NCI-H2029 treated with DMSO at 0.1 percent for 48 hours (cell line): Measurements from ENCODE around the gene MPPE1.
"Not testable (repeated sequence)": the region's sequence is repeated elsewhere in the genome, so short reads cannot be mapped to it uniquely, and the experiment has no call there.

Experiments used
- DNase-seq: peaks from one replicate; lab custom pipeline; 2025; lab: John Stamatoyannopoulos, UW

Gene MPPE1

DNA sequence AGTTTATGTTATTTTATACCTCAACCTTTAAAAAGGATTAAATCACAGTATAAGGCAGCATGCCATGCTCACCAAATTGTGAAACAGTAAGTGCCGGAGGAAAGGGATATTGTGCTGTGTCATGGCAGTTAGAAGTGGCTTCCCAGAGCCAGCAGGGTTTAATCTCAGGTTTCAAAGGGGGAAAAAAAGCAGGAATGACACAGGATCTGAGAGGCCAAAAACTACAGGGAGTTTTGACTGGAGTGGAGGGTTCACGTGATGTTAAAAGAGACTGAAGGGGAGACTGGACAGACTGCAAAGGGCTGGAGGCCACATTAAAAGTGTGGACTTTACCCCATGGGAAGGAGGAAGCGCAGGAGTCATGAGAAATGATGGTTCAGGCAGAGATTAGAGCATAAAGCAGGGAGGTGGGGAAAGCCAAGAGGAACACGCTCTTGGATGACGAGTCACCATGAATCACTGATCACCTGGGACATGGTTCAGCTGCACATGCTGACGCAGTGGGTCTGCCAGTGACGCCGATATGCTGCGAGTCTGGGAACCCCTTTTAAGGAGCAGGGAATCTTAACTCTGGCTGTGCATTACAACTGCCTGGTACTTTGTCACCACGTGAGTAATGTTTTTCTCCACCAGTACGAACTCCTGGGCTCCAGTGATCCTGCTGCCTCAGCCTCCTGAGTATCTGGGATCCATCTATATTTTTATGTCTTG lies 50.8 kb downstream of the MPPE1 start:
- peak; percentile 27 for DNase-seq

DNA sequence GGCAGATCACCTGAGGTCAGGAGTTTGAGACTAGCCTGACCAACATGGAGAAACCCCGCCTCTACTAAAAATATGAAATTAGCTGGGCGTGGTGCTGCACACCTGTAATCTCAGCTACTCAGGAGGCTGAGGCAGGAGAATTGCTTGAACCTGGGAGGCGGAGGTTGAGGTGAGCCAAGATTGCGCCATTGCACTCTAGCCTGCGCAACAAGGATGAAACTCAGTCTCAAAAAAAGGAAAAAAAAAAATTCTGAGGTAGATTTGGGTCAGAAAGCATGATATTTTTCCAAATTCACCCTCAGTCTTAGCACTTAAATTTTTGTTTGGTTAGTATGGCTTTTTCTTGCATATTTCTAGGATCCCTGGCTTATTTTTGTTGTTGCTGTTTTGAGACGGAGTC lies 53.6 kb downstream of the MPPE1 start:
- DNase-seq, result not testable (repeated sequence)

DNA sequence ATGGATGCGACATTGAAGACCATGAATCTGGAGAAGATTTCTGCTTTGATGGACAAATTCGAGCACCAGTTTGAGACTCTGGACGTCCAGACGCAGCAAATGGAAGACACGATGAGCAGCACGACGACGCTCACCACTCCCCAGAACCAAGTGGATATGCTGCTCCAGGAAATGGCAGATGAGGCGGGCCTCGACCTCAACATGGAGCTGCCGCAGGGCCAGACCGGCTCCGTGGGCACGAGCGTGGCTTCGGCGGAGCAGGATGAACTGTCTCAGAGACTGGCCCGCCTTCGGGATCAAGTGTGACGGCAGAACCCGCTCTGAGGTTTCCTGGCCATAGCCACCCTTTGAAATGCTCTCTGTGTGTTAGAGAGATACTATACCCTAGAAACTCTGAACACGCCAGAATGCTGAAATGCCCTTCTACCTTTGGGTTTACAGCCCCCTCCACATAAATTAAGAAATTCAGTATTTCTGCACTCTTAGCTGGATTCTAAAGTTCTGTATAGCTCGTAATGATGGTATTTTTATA lies 56.2 kb downstream of the MPPE1 start:
- no peak for DNase-seq

DNA sequence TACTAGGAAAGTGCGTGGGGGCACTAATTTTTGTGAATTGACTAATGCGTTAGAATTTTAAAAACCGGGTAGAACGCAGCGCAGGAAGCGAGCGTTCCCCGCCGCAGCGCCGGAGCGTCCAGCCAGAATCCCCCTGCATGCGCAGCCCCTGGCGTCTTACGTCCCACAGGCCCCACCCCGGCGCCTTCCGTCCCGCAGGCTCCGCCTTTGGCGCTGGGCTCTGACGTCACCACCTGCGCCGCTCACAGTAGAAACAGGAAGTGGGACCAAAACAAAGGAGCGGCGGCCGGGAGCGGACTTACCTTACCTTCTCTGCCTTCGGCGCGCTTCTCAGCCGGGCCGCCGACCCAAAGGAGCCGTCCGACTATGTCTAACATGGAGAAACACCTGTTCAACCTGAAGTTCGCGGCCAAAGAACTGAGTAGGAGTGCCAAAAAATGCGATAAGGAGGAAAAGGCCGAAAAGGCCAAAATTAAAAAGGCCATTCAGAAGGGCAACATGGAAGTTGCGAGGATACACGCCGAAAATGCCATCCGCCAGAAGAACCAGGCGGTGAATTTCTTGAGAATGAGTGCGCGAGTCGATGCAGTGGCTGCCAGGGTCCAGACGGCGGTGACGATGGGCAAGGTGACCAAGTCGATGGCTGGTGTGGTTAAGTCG lies 56.8 kb downstream of the MPPE1 start, which contains the start of gene CHMP1B:
TSS of gene CHMP1B (plus strand) at position 268 of the 660 bp plus-strand sequence. CDS start at position 367, 99 bp downstream.
- DNase-seq, result peak; percentile 43

DNA sequence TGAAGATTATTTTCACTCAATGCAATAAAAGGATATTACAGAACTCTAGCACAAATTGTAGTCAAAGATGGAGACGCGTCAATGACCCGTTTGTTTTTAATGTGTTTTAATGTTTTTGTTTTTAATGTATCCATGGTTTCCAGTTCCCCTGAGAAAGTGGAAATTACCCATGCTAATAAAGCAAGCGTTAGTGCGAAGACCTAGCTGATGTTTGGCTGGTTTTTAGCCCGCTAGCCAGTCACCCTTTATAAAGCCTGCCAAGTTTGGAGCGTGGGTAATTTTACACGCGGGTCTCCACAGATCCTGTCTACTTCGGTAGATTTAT lies 57.3 kb downstream of the MPPE1 start:
- no peak for DNase-seq

DNA sequence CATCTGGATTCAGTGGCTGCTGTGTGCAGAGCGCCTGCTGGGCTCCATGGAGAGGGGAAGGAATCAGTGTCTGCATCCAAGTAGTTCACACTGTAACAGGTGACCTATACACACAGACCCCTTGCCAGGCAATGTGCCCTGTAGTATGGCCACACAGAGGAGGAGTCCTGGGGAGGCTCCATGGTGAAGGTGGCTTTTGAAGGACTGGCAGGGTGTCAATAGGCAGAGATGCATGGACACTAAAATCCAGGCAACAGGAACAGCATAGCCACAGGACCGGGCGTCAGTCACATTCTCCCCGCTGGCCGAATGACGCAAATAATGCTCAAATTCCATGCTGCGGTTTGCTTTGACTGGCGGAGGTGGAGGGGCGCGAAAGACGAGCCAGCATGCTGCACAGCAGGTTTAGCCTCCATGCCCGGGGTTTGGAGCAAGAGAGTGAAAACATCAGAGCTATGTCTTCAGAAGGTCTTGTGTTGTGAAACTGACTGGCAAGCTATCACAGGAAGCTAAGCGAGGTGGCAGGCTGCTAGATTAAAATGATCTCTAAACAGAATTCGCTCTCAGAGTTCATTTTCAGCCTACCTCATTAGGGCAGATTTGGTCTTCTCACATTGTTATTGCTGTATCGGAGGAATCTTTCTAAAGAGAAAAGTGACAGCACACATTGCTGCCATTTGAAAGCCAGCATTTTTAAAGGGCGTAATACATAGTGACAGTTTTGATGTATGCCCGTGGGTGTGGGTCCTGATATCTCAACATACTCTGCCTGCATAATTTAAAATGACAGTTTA lies 58.1 kb downstream of the MPPE1 start:
- peak; percentile 10 for DNase-seq

DNA sequence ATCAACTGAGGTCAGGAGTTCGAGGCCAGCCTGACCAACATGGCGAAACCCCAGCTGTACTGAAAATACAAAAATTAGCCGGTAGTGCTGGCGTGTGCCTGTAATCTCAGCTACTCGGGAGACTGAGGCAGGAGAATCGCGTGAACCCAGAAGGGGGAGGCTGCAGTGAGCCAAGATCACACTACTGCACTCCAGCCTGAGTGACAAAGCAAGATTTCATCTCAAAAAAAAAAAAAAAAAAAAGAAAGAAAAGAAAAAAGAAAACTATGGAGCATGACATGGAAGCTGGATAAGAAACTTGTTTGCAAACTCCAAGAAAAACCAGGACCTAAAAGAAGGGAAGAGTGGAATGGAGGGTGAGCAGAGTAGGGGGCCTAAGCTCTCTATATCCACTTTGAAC lies 58.8 kb downstream of the MPPE1 start:
- no peak for DNase-seq

DNA sequence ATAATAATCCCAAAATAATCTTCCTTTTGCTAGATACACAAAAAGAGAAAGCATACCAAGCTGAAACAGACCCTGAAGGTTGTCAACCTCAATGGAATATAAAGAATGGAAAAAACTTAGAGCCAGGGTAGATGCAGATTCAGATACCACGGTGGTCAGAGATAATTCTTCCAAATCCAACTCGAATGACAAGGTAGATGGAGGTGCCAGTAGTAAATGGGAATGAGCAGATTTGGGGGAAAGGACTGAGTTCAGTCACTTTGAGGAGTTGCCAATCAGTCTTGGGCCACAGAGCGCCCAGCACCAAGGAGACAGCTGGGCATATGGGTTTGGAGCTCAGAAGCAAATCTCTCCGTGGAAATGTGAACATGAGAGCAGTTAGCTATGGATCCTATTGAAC lies 60.3 kb downstream of the MPPE1 start:
- no peak for DNase-seq

DNA sequence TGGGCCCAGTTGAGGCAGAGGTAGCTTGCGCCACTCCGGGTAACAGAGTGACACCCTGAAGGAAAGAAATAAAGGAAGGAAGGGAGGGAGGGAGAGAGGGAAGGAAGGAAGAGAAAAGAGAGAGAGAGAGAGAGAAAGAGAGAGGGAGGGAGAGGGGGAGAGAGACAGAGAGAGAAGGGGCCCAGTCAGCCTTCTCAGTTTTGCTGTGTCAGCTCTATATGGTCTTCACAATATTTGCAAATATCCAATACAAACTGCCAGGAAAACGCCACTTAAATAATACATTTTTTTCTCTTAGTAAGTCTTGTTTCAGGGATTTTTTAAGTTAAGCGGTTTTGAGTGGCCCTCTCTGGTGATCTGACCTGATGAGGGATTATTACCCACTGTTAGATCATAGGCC lies 62.5 kb downstream of the MPPE1 start:
- no peak for DNase-seq

DNA sequence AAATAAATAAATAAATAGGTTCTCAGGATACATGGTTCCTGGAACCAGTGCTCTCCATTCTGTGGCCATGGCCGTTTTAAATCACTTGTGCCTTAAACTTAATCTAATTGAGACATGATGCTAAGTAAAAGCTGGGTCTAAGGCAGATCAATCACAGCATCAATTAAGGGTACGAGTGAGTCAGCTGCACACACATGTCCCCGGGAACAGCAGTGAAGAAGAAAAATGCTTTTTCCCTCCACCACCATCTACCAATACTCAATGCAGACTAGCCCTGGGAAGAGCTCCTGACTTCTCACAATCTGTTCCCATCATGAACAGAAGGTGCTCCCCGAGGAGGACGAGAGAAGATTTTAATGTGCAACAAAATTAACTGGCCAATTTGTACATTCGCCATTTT lies 63.7 kb downstream of the MPPE1 start:
- DNase-seq, result no peak

DNA sequence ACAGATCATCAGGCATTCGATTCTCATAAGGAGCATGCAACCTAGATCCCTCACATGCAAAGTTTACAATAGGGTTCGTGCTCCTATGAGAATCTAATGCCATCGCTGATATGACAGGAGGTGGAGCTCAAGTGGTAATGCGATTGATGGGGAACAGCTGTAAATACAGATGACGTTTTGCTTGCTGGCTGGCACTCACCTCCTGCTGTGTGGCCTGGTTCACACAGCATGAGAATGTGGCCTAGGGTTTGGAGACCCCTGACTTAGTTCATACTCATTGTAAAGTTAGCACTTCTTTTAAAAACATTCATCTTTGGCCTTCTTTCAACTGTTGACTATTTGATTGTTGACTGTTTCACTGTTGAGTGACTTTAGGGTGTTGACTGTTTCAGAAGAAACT lies 65.6 kb downstream of the MPPE1 start:
- DNase-seq, result no peak

DNA sequence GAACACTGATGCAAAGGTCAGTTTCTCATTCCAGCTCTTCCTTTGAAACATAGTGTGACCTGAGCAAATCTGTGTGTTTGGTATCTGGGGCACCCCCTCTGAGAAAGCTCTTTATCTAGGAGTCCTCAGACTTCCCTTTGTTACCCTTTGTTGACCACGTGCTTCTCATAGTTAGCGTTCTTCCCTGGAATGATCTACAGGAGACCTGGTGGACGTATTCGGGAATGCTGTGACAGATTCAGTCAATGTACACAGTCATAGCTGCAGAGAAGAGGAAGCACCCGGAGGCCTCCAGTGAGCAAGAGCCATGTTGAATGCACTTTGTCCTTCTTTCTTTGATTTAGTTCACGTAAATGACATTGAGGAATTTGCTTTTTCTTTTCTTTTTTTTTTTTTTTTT lies 67.6 kb downstream of the MPPE1 start:
- DNase-seq, result no peak

DNA sequence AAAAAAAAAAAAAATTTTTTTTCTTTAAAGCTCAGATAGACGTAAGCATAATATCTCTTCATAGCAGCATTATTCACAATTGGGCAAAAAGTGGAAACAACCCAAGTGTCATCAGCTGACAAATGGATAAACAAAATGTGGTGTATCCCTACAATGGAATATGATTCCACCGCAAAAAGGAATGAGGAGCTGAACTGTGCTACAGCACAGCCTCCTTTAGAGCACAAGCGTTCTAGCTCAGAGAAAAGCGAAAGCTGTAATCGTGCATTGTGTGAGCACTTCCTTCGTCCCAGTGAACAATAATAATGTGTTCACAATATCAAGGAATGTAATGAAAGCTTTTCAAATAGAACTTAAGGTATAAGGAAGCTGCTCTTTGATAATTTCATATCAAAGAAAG lies 68.6 kb downstream of the MPPE1 start:
- DNase-seq, result no peak

DNA sequence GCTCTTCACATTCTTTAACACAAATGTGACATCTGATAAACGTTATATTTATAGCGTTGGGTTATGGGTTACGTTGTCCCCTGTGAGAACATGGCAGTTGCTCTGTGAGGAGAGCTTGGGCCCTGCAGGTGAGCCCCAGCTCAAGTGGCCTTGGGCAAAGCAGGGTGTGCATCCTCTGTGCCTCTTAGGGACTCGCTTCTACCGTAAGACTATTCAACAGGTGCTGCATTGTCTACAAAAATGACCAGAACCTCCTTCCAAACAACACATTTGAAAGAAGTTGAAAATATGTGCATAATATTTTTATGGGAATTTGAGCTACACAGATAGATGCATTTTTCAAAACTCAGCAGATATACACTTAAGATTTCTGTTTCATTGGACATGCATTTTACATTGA lies 73.3 kb downstream of the MPPE1 start:
- no peak for DNase-seq
